Stomach (tissue), 4 donors: ENCODE measurements around the gene ADAM29.

Experiments used
- EP300 ChIP-seq: sonication (generic); formaldehyde crosslinking; IDR thresholded peaks from one replicate; pipeline ENCODE4 v1.6.1; 2017; ENCODE audit warnings: antibody characterized with exemption
- POLR2A ChIP-seq, 4 donors: fragments of 450-650 bp; IDR thresholded peaks; one replicate each; pipeline ENCODE4 v1.6.1; 2016; ENCODE audit warnings: antibody characterized with exemption in 4 of 4, control low read depth in 2 of 4, mild to moderate bottlenecking in 1 of 4, moderate library complexity in 1 of 4
- POLR2AphosphoS5 ChIP-seq, 3 donors: sonication (generic); formaldehyde crosslinking; IDR thresholded peaks; one replicate each; pipeline ENCODE4 v1.6.1; 2016; ENCODE audit warnings: antibody characterized with exemption in 3 of 3
- TF ChIP-seq, protein P1 (sequence below), 7 experiments: fragments of 450-650 bp in 4 of 7; fragments of 200-600 bp in 3 of 7; sonication (generic) in 3 of 7; IDR thresholded peaks; one replicate each; pipeline ENCODE4 v1.5.1; 2016 to 2019; ENCODE audit warnings: antibody characterized with exemption in 7 of 7, control low read depth in 2 of 7, mild to moderate bottlenecking in 1 of 7

DNA sequence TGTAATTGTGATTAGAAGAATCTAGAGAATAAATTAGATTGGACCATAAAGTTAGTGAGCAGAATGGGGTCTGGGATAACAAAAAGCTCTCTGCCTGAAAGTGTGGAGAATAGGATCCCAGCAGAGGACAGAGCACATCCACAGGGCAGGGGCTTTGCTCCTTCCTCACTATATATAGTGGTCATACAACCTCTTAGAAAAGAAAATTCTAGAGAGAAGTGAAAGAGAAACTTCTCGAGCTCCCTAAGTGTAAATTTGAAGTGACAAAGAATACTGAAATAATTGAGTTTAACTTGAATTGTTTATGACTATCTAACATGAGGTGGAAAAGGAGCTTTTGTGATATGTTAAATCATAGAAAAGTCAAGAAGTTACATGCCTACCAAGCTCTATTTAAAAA lies 14.9 kb downstream of the ADAM29 start:
- TF ChIP-seq, protein P1, sequence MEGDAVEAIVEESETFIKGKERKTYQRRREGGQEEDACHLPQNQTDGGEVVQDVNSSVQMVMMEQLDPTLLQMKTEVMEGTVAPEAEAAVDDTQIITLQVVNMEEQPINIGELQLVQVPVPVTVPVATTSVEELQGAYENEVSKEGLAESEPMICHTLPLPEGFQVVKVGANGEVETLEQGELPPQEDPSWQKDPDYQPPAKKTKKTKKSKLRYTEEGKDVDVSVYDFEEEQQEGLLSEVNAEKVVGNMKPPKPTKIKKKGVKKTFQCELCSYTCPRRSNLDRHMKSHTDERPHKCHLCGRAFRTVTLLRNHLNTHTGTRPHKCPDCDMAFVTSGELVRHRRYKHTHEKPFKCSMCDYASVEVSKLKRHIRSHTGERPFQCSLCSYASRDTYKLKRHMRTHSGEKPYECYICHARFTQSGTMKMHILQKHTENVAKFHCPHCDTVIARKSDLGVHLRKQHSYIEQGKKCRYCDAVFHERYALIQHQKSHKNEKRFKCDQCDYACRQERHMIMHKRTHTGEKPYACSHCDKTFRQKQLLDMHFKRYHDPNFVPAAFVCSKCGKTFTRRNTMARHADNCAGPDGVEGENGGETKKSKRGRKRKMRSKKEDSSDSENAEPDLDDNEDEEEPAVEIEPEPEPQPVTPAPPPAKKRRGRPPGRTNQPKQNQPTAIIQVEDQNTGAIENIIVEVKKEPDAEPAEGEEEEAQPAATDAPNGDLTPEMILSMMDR (IDR thresholded peaks at IDR 0.05), result no peak
- TF ChIP-seq POLR2A (IDR thresholded peaks at IDR 0.05) (no peak), EP300 (no peak), POLR2AphosphoS5 (IDR thresholded peaks at IDR 0.05) (no peak)
